Hepatocyte (in vitro differentiated cells): Measurements from ENCODE around the gene ZGRF1. TPM values are rescaled to one million over a fixed set of nuclear protein-coding genes. Genes with fewer than 3 reads are reported as not detected.

ENCODE experiments used
- DNase-seq: peaks from one replicate; pipeline ENCODE4 v3.0.0-alpha.2; 2016; ENCODE audit warnings: low spot score
- H2AFZ ChIP-seq: fragments of 200-600 bp; sonication (generic); 2 replicates; pipeline ENCODE4 v1.6.0; 2016; ENCODE audit warnings: antibody characterized with exemption, mild to moderate bottlenecking
- H3K27ac ChIP-seq: fragments of 200-600 bp; sonication (generic); 2 replicates; pipeline ENCODE4 v1.5.1; 2016; ENCODE audit warnings: mild to moderate bottlenecking
- H3K27me3 ChIP-seq: fragments of 200-600 bp; sonication (generic); 2 replicates; pipeline ENCODE4 v1.6.1; 2016
- H3K36me3 ChIP-seq: fragments of 200-600 bp; sonication (generic); replicated peaks from 2 replicates; pipeline ENCODE4 v1.5.1; 2016; ENCODE audit warnings: low read depth; ENCODE audit not compliant: insufficient read depth
- H3K4me1 ChIP-seq: fragments of 200-600 bp; sonication (generic); 2 replicates; pipeline ENCODE4 v1.5.1; 2016; ENCODE audit warnings: mild to moderate bottlenecking, moderate library complexity; ENCODE audit not compliant: insufficient read depth
- H3K4me2 ChIP-seq: fragments of 200-600 bp; sonication (generic); 2 replicates; pipeline ENCODE4 v1.6.0; 2016
- H3K4me3 ChIP-seq: fragments of 200-600 bp; sonication (generic); 2 replicates; pipeline ENCODE4 v1.5.1; 2016; ENCODE audit warnings: mild to moderate bottlenecking
- H3K79me2 ChIP-seq: fragments of 200-600 bp; sonication (generic); 2 replicates; pipeline ENCODE4 v1.6.0; 2017; ENCODE audit warnings: mild to moderate bottlenecking
- H3K9me2 ChIP-seq: fragments of 200-600 bp; sonication (generic); replicated peaks from 2 replicates; pipeline ENCODE4 v1.6.0; 2017; ENCODE audit warnings: mild to moderate bottlenecking; ENCODE audit not compliant: insufficient read depth
- H3K9me3 ChIP-seq: fragments of 200-600 bp; sonication (generic); 2 replicates; pipeline ENCODE4 v1.5.1; 2016; ENCODE audit warnings: low read depth, mild to moderate bottlenecking
- H4K20me1 ChIP-seq: fragments of 200-600 bp; sonication (generic); 2 replicates; pipeline ENCODE4 v1.6.0; 2016; ENCODE audit warnings: mild to moderate bottlenecking; ENCODE audit not compliant: insufficient read depth, poor library complexity, severe bottlenecking
- CTCF ChIP-seq: fragments of 200-600 bp; sonication (generic); IDR thresholded peaks from 2 replicates; pipeline ENCODE4 v1.5.1; 2016; ENCODE audit warnings: antibody characterized with exemption, mild to moderate bottlenecking; ENCODE audit not compliant: poor library complexity
- EZH2 ChIP-seq: fragments of 200-600 bp; sonication (generic); IDR thresholded peaks from 2 replicates; pipeline ENCODE4 v1.6.1; 2016; ENCODE audit warnings: antibody characterized with exemption, mild to moderate bottlenecking, borderline replicate concordance
- EZH2phosphoT487 ChIP-seq: fragments of 200-600 bp; sonication (generic); IDR thresholded peaks from one replicate; pipeline ENCODE4 v1.6.1; 2018; ENCODE audit warnings: antibody characterized with exemption, mild to moderate bottlenecking, low read depth, moderate library complexity; ENCODE audit not compliant: unreplicated experiment, severe bottlenecking
- WGBS: methylation state at CpG from one replicate; pipeline ENCODE4 v1.1.6; 2016; ENCODE audit warnings: low lambda C conversion rate; ENCODE audit errors: missing lambda C conversion rate; 5-methylcytosine and 5-hydroxymethylcytosine counted together
- polyA plus RNA-seq: library from polyadenylated mRNA; unstranded; fragments of >200 nt; fragmentation: Nextera tagmentation; extraction: Ambion mirVana; gene quantifications from 2 replicates; pipeline ENCODE4 v1.2.1, GENCODE V29; 2016
- total RNA-seq: library from RNA; depleted of rRNA; stranded (reverse); fragments of >200 nt; gene quantifications from 2 replicates; pipeline ENCODE4 v1.2.3, GENCODE V29; 2014

The ZGRF1 gene
- total and polyA plus RNA-seq, 2 experiments from 2014 or later = 1.2 to 9.9 TPM

- Histone ChIP-seq H3K9me2 (no peaks in the 10 kb centered on the region), H3K4me1 (no peaks in the 10 kb centered on the region), H3K4me2 (no peak overlapping the region), H3K79me2 (no peaks in the 10 kb centered on the region), H4K20me1 (no peaks in the 10 kb centered on the region), H3K27ac (no peak overlapping the region), H3K36me3 (no peaks in the 10 kb centered on the region), H3K27me3 (no peaks in the 10 kb centered on the region), H3K9me3 (no peaks in the 10 kb centered on the region), H2AFZ (no peak overlapping the region), H3K4me3 (no peak overlapping the region)
- no peak for TF ChIP-seq EZH2
- no peak for TF ChIP-seq CTCF
- TF ChIP-seq EZH2phosphoT487 = no peak
- no peak for DNase-seq
Measured at GRCh38 chr4:112651641-112652040, 14.9 kb upstream of the ZGRF1 start.

- Histone ChIP-seq H4K20me1 (no peaks in the 10 kb centered on the region), H3K4me3 (no peak overlapping the region), H3K79me2 (no peaks in the 10 kb centered on the region), H2AFZ (no peak overlapping the region), H3K9me3 (no peaks in the 10 kb centered on the region), H3K9me2 (no peaks in the 10 kb centered on the region), H3K4me2 (no peak overlapping the region), H3K27me3 (no peaks in the 10 kb centered on the region), H3K27ac (no peak overlapping the region), H3K4me1 (no peaks in the 10 kb centered on the region), H3K36me3 (no peaks in the 10 kb centered on the region)
- no peak for DNase-seq
- TF ChIP-seq CTCF = no peak
- no peak for TF ChIP-seq EZH2
- no peak for TF ChIP-seq EZH2phosphoT487
- WGBS = 44% methylated on average over 4 of the region's 4 CpGs
Measured at GRCh38 chr4:112650332-112650731, 13.6 kb upstream of the ZGRF1 start.

- 40% methylated on average over 2 of the region's 2 CpGs for WGBS
- H3K4me1 ChIP-seq = no peaks in the 10 kb centered on the region
- TF ChIP-seq EZH2 (no peak), CTCF (no peak), EZH2phosphoT487 (no peak)
- H3K4me2 ChIP-seq = no peak overlapping the region
- no peaks in the 10 kb centered on the region for H3K79me2 ChIP-seq
- no peak overlapping the region for H3K4me3 ChIP-seq
- no peak overlapping the region for H2AFZ ChIP-seq
- no peak overlapping the region for H3K27ac ChIP-seq
- no peaks in the 10 kb centered on the region for H3K9me2 ChIP-seq
- DNase-seq = no peak
- H4K20me1 ChIP-seq = no peaks in the 10 kb centered on the region
- no peaks in the 10 kb centered on the region for H3K36me3 ChIP-seq
- H3K27me3 ChIP-seq = no peaks in the 10 kb centered on the region
- H3K9me3 ChIP-seq = no peaks in the 10 kb centered on the region
Measured at GRCh38 chr4:112649055-112649408, 12.3 kb upstream of the ZGRF1 start.
